Heart left ventricle (tissue), 16 donors: ENCODE data around the gene MOSPD3. TPM values are rescaled to one million over a fixed set of nuclear protein-coding genes. Genes with fewer than 3 reads are reported as not detected.

ENCODE experiments used
- ATAC-seq, 4 donors: fragments of 200-7000 bp; cut with Tn5 transposase; one replicate each; pipeline ENCODE4 v1.9.1; 2020 to 2022; ENCODE audit warnings: moderate library complexity in 4 of 4, mild to moderate bottlenecking in 3 of 4, moderate number of reproducible peaks in 1 of 4
- DNase-seq, 5 donors: peaks; one replicate each; pipeline ENCODE4 v3.0.0-alpha.2; 2020
- H3K27ac ChIP-seq, 12 donors: fragments of 200-600 bp; sonication (generic) in 4 of 12; one replicate each; pipeline versions ENCODE4 v1.5.0 to v1.8.0; 2016 to 2022; ENCODE audit warnings: mild to moderate bottlenecking in 2 of 12
- H3K27me3 ChIP-seq, 9 donors: fragments of 200-600 bp; sonication (generic) in 2 of 9; one replicate each; pipeline versions ENCODE4 v1.5.1 to v1.8.0; 2016 to 2022; ENCODE audit warnings: mild to moderate bottlenecking in 3 of 9
- H3K36me3 ChIP-seq, 9 donors: fragments of 200-600 bp; sonication (generic) in 2 of 9; one replicate each; pipeline versions ENCODE4 v1.5.0 to v1.8.0; 2018 to 2022; ENCODE audit warnings: mild to moderate bottlenecking in 2 of 9
- H3K4me1 ChIP-seq, 12 donors: fragments of 200-600 bp; sonication (generic) in 4 of 12; one replicate each; pipeline versions ENCODE4 v1.5.0 to v1.8.0; 2016 to 2022; ENCODE audit warnings: mild to moderate bottlenecking in 3 of 12
- H3K4me3 ChIP-seq, 12 donors: fragments of 200-600 bp; sonication (generic) in 4 of 12; one replicate each; pipeline versions ENCODE4 v1.5.0 to v1.8.0; 2017 to 2022; ENCODE audit warnings: mild to moderate bottlenecking in 9 of 12, moderate library complexity in 4 of 12
- H3K9me3 ChIP-seq, 12 donors: fragments of 200-600 bp; sonication (generic) in 4 of 12; one replicate each; pipeline versions ENCODE4 v1.5.0 to v1.8.0; 2016 to 2022; ENCODE audit warnings: mild to moderate bottlenecking in 1 of 12
- POLR2A ChIP-seq, 2 donors: fragments of 450-650 bp; IDR thresholded peaks; one replicate each; pipeline ENCODE4 v1.6.1; 2017; ENCODE audit warnings: antibody characterized with exemption in 2 of 2, mild to moderate bottlenecking in 2 of 2, moderate library complexity in 2 of 2
- WGBS, 4 donors: extraction: QIAGEN DNeasy Blood & Tissue Kit in 2 of 4; methylation state at CpG; one replicate each; pipeline versions ENCODE4 v1.1.5 to v1.1.7; 2013 to 2018; 5-methylcytosine and 5-hydroxymethylcytosine counted together
- intact Hi-C, 10 donors: fragments of 100-400 bp; cut with DNase I; formaldehyde crosslinking; loops; one replicate each; pipeline versions ENCODE4 v1.11.1 to v1.14.2; 2022
- polyA plus RNA-seq, 2 donors: library from polyadenylated mRNA; stranded (reverse); fragments of 200-250 nt; gene quantifications; one replicate each; pipeline ENCODE4 v1.2.3, GENCODE V29; 2013
- total RNA-seq, 9 donors: library from RNA; depleted of rRNA in 2 of 9; stranded (reverse); fragments of >200 nt in 2 of 9; fragmentation: NEBNext Ultra II Directional in 3 of 9; extraction: Animal tissue kit (Norgen Biotek cat#: 25700) in 3 of 9; gene quantifications; one replicate each; pipeline versions ENCODE4 v1.1.0 to v1.2.4, GENCODE V29; 2016 to 2023
- TF ChIP-seq, protein P1 (sequence below), 12 donors: fragments of 200-600 bp; sonication (generic) in 4 of 12; IDR thresholded peaks; one replicate each; pipeline versions ENCODE4 v1.5.0 to v1.8.0; 2018 to 2022; ENCODE audit warnings: antibody characterized with exemption in 12 of 12, mild to moderate bottlenecking in 5 of 12
- donor health status: ischemic (EF 13 %, LVEDD 7.1; RV severe dilation, severe dysfunction).
- donor health status: healthy with polysubstance abuse.
- donor health status: DM: no; HTN: yes; CAD: no.
- donor health status: DM: no; HTN: no; CAD: no.
- donor health status: ischemic (EF 25% LVEDD 6.9; RV normal size, moderate dysfunction).
- donor health status: ischemic (EF 25% LVEDD 5.7; RV mildly dilated, moderate dysfunction).
- donor health status: healthy.
- donor health status: DM: yes; HTN: yes; CAD: no.
- donor health status: ischemic (EF 35%, LVEDD 5.7; RV mildly dilated, moderate dysfunction).
- donor health status: nonischemic (EF 11% LVEDD 7.7; RV severe dilation, severe dysfunction).
- donor health status: DM: yes; HTN: yes; CAD: no.
- donor health status: PGD.
- donor health status: ischemic (EF 29% LVEDD 5.4; RV normal size, mild dysfunction).
- donor health status: nonischemic (EF 23%, LVEDD 6.1; RV moderate dilation, normal function).

MOSPD3 gene
- total and polyA plus RNA-seq, 11 donors, result 6.7 to 13.8 (median 10.4) TPM

DNA sequence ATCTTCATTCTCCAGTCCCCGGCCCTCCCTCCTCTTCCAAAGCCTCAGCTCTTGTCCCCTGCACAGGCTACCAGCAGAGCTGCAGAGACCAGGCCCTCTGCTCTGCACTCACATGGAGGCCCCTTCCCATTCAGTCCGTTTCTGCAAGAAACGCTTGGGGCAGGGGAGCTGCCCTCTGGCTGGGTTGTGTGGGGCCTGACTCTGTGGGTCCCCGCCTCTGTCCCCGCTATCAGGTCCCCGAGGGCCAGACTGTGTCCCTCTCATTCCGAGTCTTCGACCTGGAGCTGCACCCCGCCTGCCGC, 8.7 kb upstream of the MOSPD3 start:
- Histone ChIP-seq H3K27me3 (no peaks in the 10 kb centered on the region), H3K4me1 (peaks cover 0 to 34% (median 12%) of the 10 kb centered on the region in 12 donors), H3K4me3 (peak overlapping the region; percentile 48 to 96 (median 76)), H3K36me3 (no peaks in the 10 kb centered on the region), H3K9me3 (no peaks in the 10 kb centered on the region), H3K27ac (peak overlapping the region; percentile 2 to 90 (median 79))
- 20 to 31% (median 23%) methylated on average over 6 to 10 of the region's 10 CpGs for WGBS, 4 donors
- intact Hi-C loops, result loop anchor here in 2 of 10 donors (1.0 to 5.0 kb wide), 3 partner anchors 70 to 89 kb away; partner anchors contain the start of genes GIGYF1 (in 1 of the 2) and GNB2 (in 1 of the 2)
- no peak for ATAC-seq
- TF ChIP-seq POLR2A (IDR thresholded peaks at IDR 0.05), result no peak
- TF ChIP-seq, protein P1, sequence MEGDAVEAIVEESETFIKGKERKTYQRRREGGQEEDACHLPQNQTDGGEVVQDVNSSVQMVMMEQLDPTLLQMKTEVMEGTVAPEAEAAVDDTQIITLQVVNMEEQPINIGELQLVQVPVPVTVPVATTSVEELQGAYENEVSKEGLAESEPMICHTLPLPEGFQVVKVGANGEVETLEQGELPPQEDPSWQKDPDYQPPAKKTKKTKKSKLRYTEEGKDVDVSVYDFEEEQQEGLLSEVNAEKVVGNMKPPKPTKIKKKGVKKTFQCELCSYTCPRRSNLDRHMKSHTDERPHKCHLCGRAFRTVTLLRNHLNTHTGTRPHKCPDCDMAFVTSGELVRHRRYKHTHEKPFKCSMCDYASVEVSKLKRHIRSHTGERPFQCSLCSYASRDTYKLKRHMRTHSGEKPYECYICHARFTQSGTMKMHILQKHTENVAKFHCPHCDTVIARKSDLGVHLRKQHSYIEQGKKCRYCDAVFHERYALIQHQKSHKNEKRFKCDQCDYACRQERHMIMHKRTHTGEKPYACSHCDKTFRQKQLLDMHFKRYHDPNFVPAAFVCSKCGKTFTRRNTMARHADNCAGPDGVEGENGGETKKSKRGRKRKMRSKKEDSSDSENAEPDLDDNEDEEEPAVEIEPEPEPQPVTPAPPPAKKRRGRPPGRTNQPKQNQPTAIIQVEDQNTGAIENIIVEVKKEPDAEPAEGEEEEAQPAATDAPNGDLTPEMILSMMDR (IDR thresholded peaks at IDR 0.05), result no peak
- no peak for DNase-seq

DNA sequence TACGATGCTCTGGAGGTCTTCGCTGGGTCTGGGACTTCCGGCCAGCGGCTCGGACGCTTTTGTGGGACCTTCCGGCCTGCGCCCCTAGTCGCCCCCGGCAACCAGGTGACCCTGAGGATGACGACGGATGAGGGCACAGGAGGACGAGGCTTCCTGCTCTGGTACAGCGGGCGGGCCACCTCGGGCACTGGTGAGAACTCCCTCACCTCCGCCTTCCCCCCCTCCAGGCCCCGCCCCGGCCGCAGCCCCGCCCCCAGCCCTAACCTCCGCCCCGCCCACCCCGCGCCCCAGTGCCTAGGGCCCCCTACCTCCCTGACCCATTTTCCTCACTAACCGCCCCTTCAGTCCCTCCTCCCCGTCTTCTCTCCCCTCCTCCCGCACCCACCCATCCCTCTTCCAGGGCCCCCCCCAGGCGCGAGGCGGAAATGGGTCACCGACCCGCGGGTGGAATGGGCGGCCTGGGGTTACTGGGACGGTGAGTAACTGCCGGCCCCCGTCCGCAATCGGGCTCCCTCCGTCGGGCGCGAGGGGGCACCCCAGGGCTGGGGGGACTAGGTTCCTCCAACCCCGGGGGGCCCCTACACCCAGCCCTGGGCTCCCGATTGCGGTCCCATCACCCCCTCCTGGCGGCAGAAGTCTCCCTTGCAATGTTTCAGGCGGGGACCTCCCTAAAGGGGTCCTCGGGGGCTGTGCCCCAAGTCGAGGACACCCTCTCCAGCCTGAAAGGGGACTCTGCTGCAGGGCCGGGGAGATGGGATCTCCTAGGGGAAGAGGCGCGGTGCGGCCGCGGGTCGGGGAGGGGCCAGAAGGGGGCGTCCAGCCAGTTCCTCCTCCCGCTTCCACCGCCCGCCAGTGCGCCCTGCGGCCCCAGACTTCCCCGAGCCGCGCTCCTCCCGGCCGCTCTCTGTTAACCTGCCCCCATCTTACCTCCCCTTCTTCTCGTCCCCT, 8.0 kb upstream of the MOSPD3 start:
- WGBS, 4 donors, result 1 to 2% (median 1%) methylated on average over 40 to 70 of the region's 70 CpGs
- intact Hi-C loops, result loop anchor here in 2 of 10 donors (1.0 to 5.0 kb wide), 3 partner anchors 69 to 88 kb away; partner anchors contain the start of genes GIGYF1 (in 1 of the 2) and GNB2 (in 1 of the 2)
- Histone ChIP-seq H3K9me3 (no peaks in the 10 kb centered on the region), H3K36me3 (no peaks in the 10 kb centered on the region), H3K27ac (peak overlapping the region; percentile 2 to 90 (median 79)), H3K27me3 (no peaks in the 10 kb centered on the region), H3K4me1 (peaks cover 0 to 34% (median 12%) of the 10 kb centered on the region in 12 donors), H3K4me3 (peak overlapping the region; percentile 48 to 96 (median 76))
- DNase-seq (peak; percentile 76 to 92 (median 83)), ATAC-seq (peak; percentile 67 to 82 (median 74))
- peak in 1 of 2 donors; percentile 64 for TF ChIP-seq POLR2A (IDR thresholded peaks at IDR 0.05)
- TF ChIP-seq, protein P1 (IDR thresholded peaks at IDR 0.05), result peak; percentile 24 to 64 (median 52)

DNA sequence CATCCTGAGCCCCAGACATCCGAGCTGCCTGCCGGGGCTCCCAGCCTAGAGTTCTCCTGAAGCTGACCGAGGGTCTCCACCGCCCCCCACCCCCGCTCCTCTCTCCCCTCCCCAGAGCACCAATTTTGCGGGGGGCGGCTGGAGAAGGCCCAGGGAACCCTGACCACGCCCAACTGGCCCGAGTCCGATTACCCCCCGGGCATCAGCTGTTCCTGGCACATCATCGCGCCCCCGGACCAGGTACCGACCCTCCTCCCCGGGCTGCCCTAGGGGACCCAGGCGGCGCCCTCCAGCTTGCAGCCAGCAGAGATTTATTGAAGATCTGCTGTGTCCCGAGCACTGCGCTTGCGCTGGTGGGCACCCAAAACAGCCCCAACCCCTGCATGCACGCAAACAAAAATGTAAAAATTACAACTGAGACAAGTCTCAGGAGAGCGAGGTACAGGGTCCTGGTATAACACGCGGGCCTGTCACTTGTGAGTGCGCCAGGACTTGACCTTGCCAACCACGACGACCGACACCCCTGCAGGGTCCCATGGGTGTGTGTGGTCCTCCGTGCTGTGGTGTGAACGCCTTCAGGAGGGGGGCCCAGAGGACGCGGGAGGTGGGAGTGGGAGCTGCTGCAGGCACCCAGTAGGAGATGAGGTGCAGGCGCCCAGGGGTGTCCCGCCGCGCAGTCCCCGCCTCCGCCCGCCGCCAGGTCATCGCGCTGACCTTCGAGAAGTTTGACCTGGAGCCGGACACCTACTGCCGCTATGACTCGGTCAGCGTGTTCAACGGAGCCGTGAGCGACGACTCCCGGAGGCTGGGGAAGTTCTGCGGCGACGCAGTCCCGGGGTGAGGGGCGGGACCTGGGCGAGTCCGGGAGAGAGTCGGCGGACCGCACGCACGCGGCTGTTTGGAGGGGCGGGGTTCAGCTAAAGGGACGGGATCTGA, 7.1 kb upstream of the MOSPD3 start:
- DNase-seq, result peak; percentile 45 to 76 (median 68)

More for the DNA sequence above, 7.1 kb upstream of the MOSPD3 start:
- no peak for TF ChIP-seq POLR2A (IDR thresholded peaks at IDR 0.05)
- TF ChIP-seq, protein P1 (IDR thresholded peaks at IDR 0.05), result no peak
- no peaks in the 10 kb centered on the region for H3K36me3 ChIP-seq
- H3K4me3 ChIP-seq, result peak overlapping the region; percentile 48 to 96 (median 76)
- ATAC-seq, result peak; percentile 18 to 37 (median 30)
- H3K9me3 ChIP-seq, result no peaks in the 10 kb centered on the region
- WGBS, 4 donors, result 13 to 30% (median 21%) methylated on average over 44 to 68 of the region's 68 CpGs
- intact Hi-C loops, result loop anchor here in 5 of 10 donors (1.0 to 5.0 kb wide), 4 partner anchors 68 to 87 kb away; partner anchors contain the start of genes GIGYF1 (in 2 of the 5) and GNB2 (in 1 of the 5)
- H3K4me1 ChIP-seq, result peaks cover 0 to 34% (median 12%) of the 10 kb centered on the region in 12 donors
- no peaks in the 10 kb centered on the region for H3K27me3 ChIP-seq
- peak overlapping the region in 11 of 12 donors; percentile 67 to 90 (median 80) for H3K27ac ChIP-seq
